NB4 (cell line): Measurements from ENCODE around the gene KCNK3.

Experiments used
- CTCF ChIP-seq: IDR thresholded peaks from one replicate; pipeline ENCODE4 v1.5.1; 2012; ENCODE audit warnings: low read depth, low read length
- MAX ChIP-seq: IDR thresholded peaks from 2 replicates; pipeline ENCODE4 v1.6.1; 2011; ENCODE audit warnings: low read depth, low read length
- MYC ChIP-seq: IDR thresholded peaks from 2 replicates; pipeline ENCODE4 v1.6.1; 2011; ENCODE audit warnings: low read depth, low read length
- POLR2A ChIP-seq: IDR thresholded peaks from 2 replicates; pipeline ENCODE4 v1.6.1; 2011; ENCODE audit warnings: mild to moderate bottlenecking; ENCODE audit not compliant: insufficient read length; ENCODE audit errors: extremely low read depth

GRCh38 chr2:26764078-26764887 is 71.8 kb downstream of the KCNK3 start, which contains the start of gene SLC35F6:
- TF ChIP-seq POLR2A (peak; percentile 66), CTCF (no peak), MAX (peak; percentile 81), MYC (no peak)
